CD8-positive, alpha-beta memory T cell (primary cell): ENCODE measurements around the gene CLCN4. TPM values are rescaled to one million over a fixed set of nuclear protein-coding genes. Genes with fewer than 3 reads are reported as not detected.

Source experiments
- CTCF ChIA-PET: fragments of 350-600 bp; sonication (Branson Sonifier 250); formaldehyde crosslinking; loops from one replicate; lab custom pipeline; 2021; ENCODE audit warnings: antibody characterized with exemption; lab: Charles Lee
- POLR2A ChIA-PET: fragments of 350-600 bp; sonication (Branson Sonifier 250); formaldehyde crosslinking; loops from one replicate; lab custom pipeline; 2021; ENCODE audit warnings: antibody characterized with exemption; lab: Charles Lee
- DNase-seq, 5 donors: peaks; one replicate each; pipeline versions ENCODE4 v3.0.0 to v3.0.0-alpha.2; 2020 to 2022; ENCODE audit warnings: mixed read lengths in 1 of 5
- H3K27ac ChIP-seq: one replicate; pipeline ENCODE4 v1.7.0; 2013; ENCODE audit warnings: low read depth, mild to moderate bottlenecking, low read length, moderate library complexity
- H3K27me3 ChIP-seq: 2 replicates; pipeline ENCODE4 v1.7.0; 2013; ENCODE audit warnings: low read length, mild to moderate bottlenecking; ENCODE audit not compliant: insufficient read depth, poor library complexity, severe bottlenecking
- H3K36me3 ChIP-seq: 2 replicates; pipeline ENCODE4 v1.7.0; 2013; ENCODE audit warnings: mild to moderate bottlenecking, low read length, moderate library complexity; ENCODE audit not compliant: insufficient read depth
- H3K4me1 ChIP-seq: 2 replicates; pipeline ENCODE4 v1.7.0; 2013; ENCODE audit warnings: mild to moderate bottlenecking, low read length, moderate library complexity; ENCODE audit not compliant: insufficient read depth
- H3K4me3 ChIP-seq: 2 replicates; pipeline ENCODE4 v1.7.0; 2013; ENCODE audit warnings: mild to moderate bottlenecking, low read length
- H3K9me3 ChIP-seq: 2 replicates; pipeline ENCODE4 v1.7.0; 2013; ENCODE audit warnings: mild to moderate bottlenecking, low read length
- H3K27ac Mint-ChIP-seq, 8 donors: one replicate each; pipeline ENCODE4 v1.8.0; 2020 to 2021; ENCODE audit warnings: mixed read lengths in 8 of 8, mild to moderate bottlenecking in 6 of 8, inconsistent platforms in 3 of 8, moderate library complexity in 3 of 8
- H3K27me3 Mint-ChIP-seq, 2 donors: one replicate each; pipeline ENCODE4 v1.8.0; 2020 to 2021; ENCODE audit warnings: mixed read lengths in 2 of 2, mild to moderate bottlenecking in 1 of 2, moderate library complexity in 1 of 2
- H3K36me3 Mint-ChIP-seq, 3 donors: one replicate each; pipeline ENCODE4 v1.8.0; 2020 to 2021; ENCODE audit warnings: mixed read lengths in 3 of 3, inconsistent platforms in 1 of 3, mild to moderate bottlenecking in 1 of 3
- H3K4me1 Mint-ChIP-seq, 3 donors: one replicate each; pipeline ENCODE4 v1.8.0; 2020 to 2021; ENCODE audit warnings: mixed read lengths in 3 of 3, inconsistent platforms in 1 of 3, mild to moderate bottlenecking in 1 of 3
- H3K4me3 Mint-ChIP-seq, 7 donors: one replicate each; pipeline ENCODE4 v1.8.0; 2020 to 2021; ENCODE audit warnings: mixed read lengths in 7 of 7, mild to moderate bottlenecking in 6 of 7, moderate library complexity in 4 of 7, inconsistent platforms in 2 of 7
- H3K9me3 Mint-ChIP-seq, 5 donors: one replicate each; pipeline ENCODE4 v1.8.0; 2020 to 2022; ENCODE audit warnings: mixed read lengths in 5 of 5, mild to moderate bottlenecking in 3 of 5, moderate library complexity in 2 of 5, inconsistent platforms in 1 of 5
- polyA plus RNA-seq: library from polyadenylated mRNA; unstranded; fragments of 300-500 nt; fragmentation: Illumina TruSeq; gene quantifications from one replicate; pipeline ENCODE4 v1.2.3, GENCODE V29; 2021
- total RNA-seq, 2 experiments: library from RNA; stranded (reverse); gene quantifications; one replicate each; pipeline ENCODE4 v1.2.3, GENCODE V29; 2021

Gene CLCN4
- total and polyA plus RNA-seq, 3 experiments from 2014 or later, result 0.04 to 0.20 TPM; not detected in 1

- Histone ChIP-seq H3K4me1 (no peaks in the 10 kb centered on the region), H3K27me3 (no peaks in the 10 kb centered on the region), H3K27ac (no peak overlapping the region), H3K4me3 (no peak overlapping the region), H3K36me3 (no peaks in the 10 kb centered on the region), H3K9me3 (no peaks in the 10 kb centered on the region)
- H3K4me1 Mint-ChIP-seq, result no peaks in the 10 kb centered on the region
- peaks cover 0 to 6% (median 3%) of the 10 kb centered on the region in 5 donors for H3K9me3 Mint-ChIP-seq
- ChIA-PET CTCF (no interaction called here), POLR2A (no interaction called here)
- H3K27ac Mint-ChIP-seq, result no peak overlapping the region
- H3K27me3 Mint-ChIP-seq, result peaks cover 0 to 5% of the 10 kb centered on the region in 2 donors
- no peak for DNase-seq
- H3K36me3 Mint-ChIP-seq, result no peaks in the 10 kb centered on the region
- H3K4me3 Mint-ChIP-seq, result no peak overlapping the region
These were observed 98.0 kb downstream of the CLCN4 start for GRCh38 chrX:10254739-10255138.

GRCh38 chrX:10259716-10260115 is 102.9 kb downstream of the CLCN4 start:
- H3K9me3 Mint-ChIP-seq, result peaks cover 0 to 4% (median 0%) of the 10 kb centered on the region in 5 donors
- H3K36me3 Mint-ChIP-seq, result no peaks in the 10 kb centered on the region
- Histone ChIP-seq H3K4me3 (no peak overlapping the region), H3K4me1 (no peaks in the 10 kb centered on the region), H3K36me3 (no peaks in the 10 kb centered on the region), H3K27ac (no peak overlapping the region), H3K9me3 (no peaks in the 10 kb centered on the region), H3K27me3 (no peaks in the 10 kb centered on the region)
- peaks cover 0 to 10% of the 10 kb centered on the region in 2 donors for H3K27me3 Mint-ChIP-seq
- H3K4me3 Mint-ChIP-seq, result no peak overlapping the region
- ChIA-PET POLR2A (no interaction called here), CTCF (no interaction called here)
- no peak for DNase-seq
- no peaks in the 10 kb centered on the region for H3K4me1 Mint-ChIP-seq
- no peak overlapping the region for H3K27ac Mint-ChIP-seq

DNA sequence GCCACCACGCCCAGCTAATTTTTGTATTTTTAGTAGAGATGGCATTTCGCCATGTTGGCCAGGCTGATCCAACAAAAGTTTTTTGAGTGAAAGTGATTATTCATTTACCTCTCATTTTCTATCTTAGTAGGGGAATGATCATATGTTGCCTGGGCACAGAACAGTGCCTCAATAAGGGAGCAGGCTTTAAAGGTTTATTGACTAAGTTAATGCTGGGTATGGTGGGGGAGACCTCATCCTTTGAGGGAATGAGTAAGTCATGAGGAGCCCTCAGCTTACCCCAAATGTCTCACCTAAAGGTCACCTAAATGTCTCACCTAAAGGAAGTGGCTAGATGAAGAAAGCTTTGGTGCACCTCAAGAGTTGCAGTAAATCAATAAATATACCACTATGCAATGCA is 109.0 kb downstream of the CLCN4 start:
- CTCF ChIA-PET, result no interaction called here
- POLR2A ChIA-PET, result no interaction called here
- peaks cover 0 to 7% (median 0%) of the 10 kb centered on the region in 5 donors for H3K9me3 Mint-ChIP-seq
- no peak overlapping the region for H3K27ac Mint-ChIP-seq
- Histone ChIP-seq H3K4me1 (no peaks in the 10 kb centered on the region), H3K4me3 (no peak overlapping the region), H3K9me3 (no peaks in the 10 kb centered on the region), H3K27ac (no peak overlapping the region), H3K27me3 (no peaks in the 10 kb centered on the region), H3K36me3 (no peaks in the 10 kb centered on the region)
- no peaks in the 10 kb centered on the region for H3K4me1 Mint-ChIP-seq
- H3K27me3 Mint-ChIP-seq, result peaks cover 0 to 5% of the 10 kb centered on the region in 2 donors
- no peak for DNase-seq
- no peaks in the 10 kb centered on the region for H3K36me3 Mint-ChIP-seq
- no peak overlapping the region for H3K4me3 Mint-ChIP-seq

DNA sequence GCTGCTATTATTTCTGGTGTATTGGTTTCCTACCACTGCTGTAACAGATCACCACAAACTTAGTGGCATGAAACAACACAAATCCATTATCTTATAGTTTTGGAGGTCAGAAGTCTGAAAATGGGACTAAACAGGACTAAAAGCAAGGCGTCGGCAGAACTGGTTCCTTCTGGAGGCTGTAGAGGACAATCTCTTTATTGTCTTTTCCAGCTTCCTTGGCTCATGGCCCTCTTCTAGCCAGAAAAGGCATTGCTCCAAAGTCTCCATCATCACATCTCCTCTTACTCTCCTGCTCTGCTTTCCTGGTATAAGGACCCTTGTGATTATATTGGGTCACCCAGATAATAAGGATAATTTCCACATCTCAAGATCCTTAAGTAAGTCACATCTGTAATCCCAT is 121.9 kb downstream of the CLCN4 start:
- DNase-seq, result no peak
- peaks cover 0 to 6% (median 0%) of the 10 kb centered on the region in 5 donors for H3K9me3 Mint-ChIP-seq
- no peaks in the 10 kb centered on the region for H3K4me1 Mint-ChIP-seq
- no peak overlapping the region for H3K4me3 ChIP-seq
- H3K36me3 ChIP-seq, result no peaks in the 10 kb centered on the region
- H3K36me3 Mint-ChIP-seq, result no peaks in the 10 kb centered on the region
- no peak overlapping the region for H3K4me3 Mint-ChIP-seq
- H3K27ac Mint-ChIP-seq, result no peak overlapping the region
- peaks cover 0 to 3% of the 10 kb centered on the region in 2 donors for H3K27me3 Mint-ChIP-seq
- CTCF ChIA-PET, result no interaction called here
- no peaks in the 10 kb centered on the region for H3K27me3 ChIP-seq
- H3K27ac ChIP-seq, result no peak overlapping the region
- no peaks in the 10 kb centered on the region for H3K4me1 ChIP-seq
- no peaks in the 10 kb centered on the region for H3K9me3 ChIP-seq
- POLR2A ChIA-PET, result no interaction called here

DNA sequence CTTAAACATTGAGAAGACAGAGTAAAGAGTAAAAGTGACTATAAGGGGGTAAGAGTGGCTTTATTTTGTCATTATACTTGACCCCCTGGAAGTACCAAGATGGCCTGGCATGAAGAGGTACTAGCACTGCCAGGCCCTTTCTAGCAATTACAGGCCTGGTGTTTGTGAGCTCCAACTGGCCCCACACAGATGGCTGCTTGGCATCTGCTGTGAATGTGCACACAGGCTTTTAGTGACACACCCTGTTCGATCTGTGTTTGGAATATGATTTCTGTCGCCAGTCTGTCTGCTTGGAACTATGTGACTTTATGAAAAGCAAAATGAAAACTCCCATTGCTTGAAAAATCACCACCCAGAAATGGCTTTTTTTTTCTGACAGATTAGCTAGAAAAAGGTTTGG is 123.3 kb downstream of the CLCN4 start:
- Histone ChIP-seq H3K27me3 (no peaks in the 10 kb centered on the region), H3K4me1 (no peaks in the 10 kb centered on the region), H3K27ac (no peak overlapping the region), H3K36me3 (no peaks in the 10 kb centered on the region), H3K4me3 (no peak overlapping the region), H3K9me3 (no peaks in the 10 kb centered on the region)
- no peak overlapping the region for H3K27ac Mint-ChIP-seq
- H3K4me3 Mint-ChIP-seq, result no peak overlapping the region
- ChIA-PET POLR2A (no interaction called here), CTCF (no interaction called here)
- no peaks in the 10 kb centered on the region for H3K36me3 Mint-ChIP-seq
- H3K27me3 Mint-ChIP-seq, result peaks cover 0 to 3% of the 10 kb centered on the region in 2 donors
- no peak for DNase-seq
- H3K4me1 Mint-ChIP-seq, result no peaks in the 10 kb centered on the region
- H3K9me3 Mint-ChIP-seq, result peaks cover 0 to 6% (median 0%) of the 10 kb centered on the region in 5 donors

DNA sequence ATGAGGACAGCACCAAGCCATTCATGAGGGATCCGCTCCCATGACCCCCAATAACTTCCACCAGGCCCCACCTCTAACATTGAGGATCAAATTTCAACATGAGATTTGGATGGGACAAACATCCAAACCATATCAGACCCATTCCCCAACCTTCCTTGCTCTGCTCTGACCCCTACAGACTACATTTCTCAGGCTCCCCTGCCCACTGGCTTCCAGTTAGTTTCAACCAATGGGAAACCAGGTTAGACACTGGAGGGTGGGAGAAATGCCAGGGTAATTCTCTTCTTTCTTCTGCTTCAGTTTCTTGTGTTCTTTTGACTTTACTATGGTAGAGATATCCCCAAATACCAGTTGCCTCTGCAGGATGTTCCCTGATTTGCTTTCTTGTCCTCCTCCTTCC is 125.7 kb downstream of the CLCN4 start:
- ChIA-PET POLR2A (no interaction called here), CTCF (no interaction called here)
- Histone ChIP-seq H3K9me3 (no peaks in the 10 kb centered on the region), H3K27me3 (no peaks in the 10 kb centered on the region), H3K27ac (no peak overlapping the region), H3K4me1 (no peaks in the 10 kb centered on the region), H3K4me3 (no peak overlapping the region), H3K36me3 (no peaks in the 10 kb centered on the region)
- H3K9me3 Mint-ChIP-seq, result peaks cover 0 to 8% (median 0%) of the 10 kb centered on the region in 5 donors
- H3K4me1 Mint-ChIP-seq, result no peaks in the 10 kb centered on the region
- H3K36me3 Mint-ChIP-seq, result no peaks in the 10 kb centered on the region
- no peak overlapping the region for H3K27ac Mint-ChIP-seq
- no peak for DNase-seq
- peaks cover 0 to 6% of the 10 kb centered on the region in 2 donors for H3K27me3 Mint-ChIP-seq
- H3K4me3 Mint-ChIP-seq, result no peak overlapping the region

GRCh38 chrX:10286195-10286594 is 129.4 kb downstream of the CLCN4 start:
- H3K9me3 Mint-ChIP-seq, result peaks cover 0 to 6% (median 0%) of the 10 kb centered on the region in 5 donors
- no peak for DNase-seq
- H3K4me1 Mint-ChIP-seq, result no peaks in the 10 kb centered on the region
- no peak overlapping the region for H3K4me3 ChIP-seq
- H3K27ac ChIP-seq, result no peak overlapping the region
- no peak overlapping the region for H3K4me3 Mint-ChIP-seq
- H3K36me3 ChIP-seq, result no peaks in the 10 kb centered on the region
- POLR2A ChIA-PET, result no interaction called here
- CTCF ChIA-PET, result no interaction called here
- H3K9me3 ChIP-seq, result no peaks in the 10 kb centered on the region
- H3K27ac Mint-ChIP-seq, result no peak overlapping the region
- no peaks in the 10 kb centered on the region for H3K36me3 Mint-ChIP-seq
- H3K27me3 Mint-ChIP-seq, result peaks cover 0 to 2% of the 10 kb centered on the region in 2 donors
- no peaks in the 10 kb centered on the region for H3K27me3 ChIP-seq
- H3K4me1 ChIP-seq, result no peaks in the 10 kb centered on the region
